Measurements from ENCODE around the gene RCAN1. TPM values are rescaled to one million over a fixed set of nuclear protein-coding genes. Genes with fewer than 3 reads are reported as not detected.
A peak's percentile ranks its signal among the peaks of the same experiment; 100 is the strongest.

Gene RCAN1
- total RNA-seq, 4 donors from 2014 or later: 8.7 to 27.5 (median 22.8) TPM

- 30% methylated on average over 2 of the region's 2 CpGs for WGBS
- H3K27me3 ChIP-seq: no peaks in the 10 kb centered on the region
- peak overlapping the region; percentile 50 for H3K27ac ChIP-seq
- no peak for DNase-seq (ENCODE audit: low spot score in 2 of 2)
- peaks cover 19% of the 10 kb centered on the region for H3K4me1 ChIP-seq
- no peaks in the 10 kb centered on the region for H3K9me3 ChIP-seq
- TF ChIP-seq EP300 (IDR thresholded peaks at IDR 0.05) (no peak), POLR2A (IDR thresholded peaks at IDR 0.05) (no peak), CTCF (IDR thresholded peaks at IDR 0.05) (no peak), POLR2AphosphoS5 (IDR thresholded peaks at IDR 0.05) (no peak)
- H3K36me3 ChIP-seq: no peaks in the 10 kb centered on the region
- H3K4me3 ChIP-seq: no peak overlapping the region
These were observed 78.1 kb downstream of the RCAN1 start for GRCh38 chr21:34536820-34537219.

DNA sequence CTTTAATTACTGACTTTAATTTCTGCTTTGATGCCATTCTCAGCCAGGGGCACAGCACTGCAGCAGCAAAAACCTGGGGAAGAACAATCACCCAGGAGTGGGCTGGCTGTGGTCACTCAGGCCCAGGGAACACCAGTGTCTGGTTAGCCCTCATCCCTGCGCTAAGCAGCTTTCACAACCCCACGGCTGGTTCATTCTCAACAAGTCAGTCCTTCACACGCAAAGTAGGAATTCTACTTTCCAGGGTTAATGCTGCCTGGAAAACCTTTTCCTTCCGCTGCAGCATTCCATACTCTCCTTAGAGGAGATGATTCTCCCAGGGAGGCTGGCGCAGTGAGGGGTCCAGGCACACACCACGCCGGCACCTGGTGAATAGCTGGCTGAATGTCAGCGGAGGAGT lies 78.6 kb downstream of the RCAN1 start:
- no peaks in the 10 kb centered on the region for H3K9me3 ChIP-seq
- H3K4me3 ChIP-seq: no peak overlapping the region
- H3K36me3 ChIP-seq: no peaks in the 10 kb centered on the region
- TF ChIP-seq POLR2A (IDR thresholded peaks at IDR 0.05): no peak
- no peak for TF ChIP-seq EP300 (IDR thresholded peaks at IDR 0.05)
- TF ChIP-seq POLR2AphosphoS5 (IDR thresholded peaks at IDR 0.05): no peak
- no peak for TF ChIP-seq CTCF (IDR thresholded peaks at IDR 0.05)
- H3K4me1 ChIP-seq: peaks cover 19% of the 10 kb centered on the region
- no peaks in the 10 kb centered on the region for H3K27me3 ChIP-seq
- H3K27ac ChIP-seq: peak overlapping the region; percentile 50
- 72% methylated on average over 8 of the region's 8 CpGs for WGBS
- no peak for DNase-seq (ENCODE audit: low spot score in 2 of 2)

GRCh38 chr21:34535886-34536285 lies 79.0 kb downstream of the RCAN1 start:
- Histone ChIP-seq H3K27me3 (no peaks in the 10 kb centered on the region), H3K9me3 (no peaks in the 10 kb centered on the region), H3K27ac (peak overlapping the region; percentile 50), H3K36me3 (no peaks in the 10 kb centered on the region), H3K4me1 (peaks cover 19% of the 10 kb centered on the region), H3K4me3 (no peak overlapping the region)
- 63% methylated on average over 3 of the region's 3 CpGs for WGBS
- no peak for TF ChIP-seq CTCF (IDR thresholded peaks at IDR 0.05)
- TF ChIP-seq POLR2A (IDR thresholded peaks at IDR 0.05): no peak
- TF ChIP-seq POLR2AphosphoS5 (IDR thresholded peaks at IDR 0.05): no peak
- TF ChIP-seq EP300 (IDR thresholded peaks at IDR 0.05): no peak
- no peak for DNase-seq (ENCODE audit: low spot score in 2 of 2)

DNA sequence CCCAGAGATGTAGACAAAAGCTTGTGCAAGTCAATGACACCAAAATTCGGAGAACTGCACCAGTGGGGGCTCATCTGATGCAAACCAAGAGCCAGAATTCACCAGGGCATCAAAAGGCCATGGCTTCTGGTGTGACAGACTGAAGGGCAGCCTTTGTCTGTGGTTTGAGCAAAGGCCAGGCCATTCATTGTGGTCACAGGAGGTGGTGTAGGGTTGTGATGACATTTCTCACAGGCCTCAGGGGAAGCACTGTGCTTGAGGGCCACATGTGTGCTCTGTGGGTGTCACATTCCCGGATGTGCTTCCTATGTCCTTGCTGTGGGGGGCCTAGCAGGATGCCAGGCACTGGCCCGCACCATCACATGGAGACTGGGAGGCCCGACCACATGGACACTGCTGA lies 80.4 kb downstream of the RCAN1 start:
- 88% methylated on average over 3 of the region's 4 CpGs for WGBS

GRCh38 chr21:34533938-34534337 lies 81.0 kb downstream of the RCAN1 start:
- Histone ChIP-seq H3K9me3 (no peaks in the 10 kb centered on the region), H3K27ac (no peak overlapping the region), H3K4me1 (peaks cover 19% of the 10 kb centered on the region), H3K27me3 (no peaks in the 10 kb centered on the region), H3K4me3 (no peak overlapping the region), H3K36me3 (no peaks in the 10 kb centered on the region)
- no peak for DNase-seq (ENCODE audit: low spot score in 2 of 2)
- 86% methylated on average over 3 of the region's 3 CpGs for WGBS
- TF ChIP-seq CTCF (IDR thresholded peaks at IDR 0.05): no peak
- TF ChIP-seq POLR2A (IDR thresholded peaks at IDR 0.05): no peak

More for the DNA sequence above, 80.4 kb downstream of the RCAN1 start:
- no peak overlapping the region for H3K27ac ChIP-seq
- H3K36me3 ChIP-seq: no peaks in the 10 kb centered on the region
- peaks cover 19% of the 10 kb centered on the region for H3K4me1 ChIP-seq
- no peaks in the 10 kb centered on the region for H3K27me3 ChIP-seq
- no peak for TF ChIP-seq CTCF (IDR thresholded peaks at IDR 0.05)
- TF ChIP-seq EP300 (IDR thresholded peaks at IDR 0.05): no peak
- no peak for TF ChIP-seq POLR2AphosphoS5 (IDR thresholded peaks at IDR 0.05)
- TF ChIP-seq POLR2A (IDR thresholded peaks at IDR 0.05): no peak
- no peak overlapping the region for H3K4me3 ChIP-seq
- no peak for DNase-seq (ENCODE audit: low spot score in 2 of 2)
- no peaks in the 10 kb centered on the region for H3K9me3 ChIP-seq

All from suprapubic skin (tissue), 4 donors.